Epithelial cell of esophagus (primary cell): ENCODE results near the gene CD2BP2.
"Not testable (repeated sequence)": the region's sequence is repeated elsewhere in the genome, so short reads cannot be mapped to it uniquely, and the experiment has no call there.

Source experiments
- DNase-seq: peaks from one replicate; pipeline ENCODE4 v3.0.0; 2010; ENCODE audit warnings: low read depth
- H3K4me3 ChIP-seq: 2 replicates; pipeline ENCODE4 v1.5.1; 2011; ENCODE audit warnings: mild to moderate bottlenecking, low read length, control low read depth
- CTCF ChIP-seq: IDR thresholded peaks from 2 replicates; pipeline ENCODE4 v1.5.1; 2011; ENCODE audit warnings: low read depth, mild to moderate bottlenecking, low read length, control low read depth, inconsistent platforms; ENCODE audit not compliant: insufficient read depth; ENCODE audit errors: missing control alignments

Gene CD2BP2

GRCh38 chr16:30397056-30397455 is 41.9 kb upstream of the CD2BP2 start:
- no peak overlapping the region for H3K4me3 ChIP-seq
- DNase-seq, result no peak
- TF ChIP-seq CTCF, result no peak

GRCh38 chr16:30396627-30397026 is 41.5 kb upstream of the CD2BP2 start:
- H3K4me3 ChIP-seq, result peak overlapping the region; percentile 67
- not testable (repeated sequence) for DNase-seq

- no peak for TF ChIP-seq CTCF
- no peak for DNase-seq
- H3K4me3 ChIP-seq, result peak overlapping the region; percentile 67
Observed at GRCh38 chr16:30395992-30396585, 41.0 kb upstream of the CD2BP2 start.

- no peak for TF ChIP-seq CTCF
- H3K4me3 ChIP-seq, result peak within 1 kb of the TSS; percentile 67
- peak; percentile 70 for DNase-seq
Observed at GRCh38 chr16:30395155-30395991, 40.3 kb upstream of the CD2BP2 start, which contains the start of gene ZNF48. TSS of gene ZNF48 (plus strand) at chr16:30395420. CDS start at chr16:30395795, 375 bp downstream.

GRCh38 chr16:30394592-30395154 is 39.6 kb upstream of the CD2BP2 start:
- peak overlapping the region; percentile 67 for H3K4me3 ChIP-seq
- no peak for TF ChIP-seq CTCF
- DNase-seq, result no peak

GRCh38 chr16:30383521-30383920 is 28.4 kb upstream of the CD2BP2 start:
- no peak overlapping the region for H3K4me3 ChIP-seq
- no peak for TF ChIP-seq CTCF
- DNase-seq, result no peak

GRCh38 chr16:30382111-30382881 is 27.2 kb upstream of the CD2BP2 start, which contains the start of gene SEPTIN1:
TSS of gene SEPTIN1 (minus strand) at chr16:30382561. CDS start at chr16:30382542, 19 bp downstream.
- no peak within 1 kb of the TSS for H3K4me3 ChIP-seq
- DNase-seq, result no peak
- no peak for TF ChIP-seq CTCF
